Measurements from ENCODE around the gene HYAL3.
"Not testable (repeated sequence)": the region's sequence is repeated elsewhere in the genome, so short reads cannot be mapped to it uniquely, and the experiment has no call there.

HYAL3 gene

DNA sequence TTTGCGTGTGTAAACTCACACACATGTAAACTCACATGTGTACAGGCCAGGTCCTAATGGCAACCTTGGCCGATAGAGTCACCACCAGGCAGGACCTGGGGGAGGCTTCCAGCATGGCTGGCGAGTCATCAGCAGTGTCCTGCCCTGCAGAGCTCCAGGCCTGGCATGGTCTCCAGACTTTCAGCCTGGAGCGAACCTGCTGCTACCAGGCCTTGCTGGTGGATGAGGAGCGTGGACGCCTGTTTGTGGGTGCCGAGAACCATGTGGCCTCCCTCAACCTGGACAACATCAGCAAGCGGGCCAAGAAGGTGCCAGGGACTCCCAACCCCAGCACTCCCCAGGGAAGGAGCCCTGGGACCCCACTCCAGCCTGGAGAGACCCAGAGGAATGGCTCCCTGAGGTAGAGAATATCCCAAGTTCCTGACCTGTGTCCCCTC, 29.2 kb downstream of the HYAL3 start:
- no peak for DNase-seq (ENCODE audit: low read depth)

DNA sequence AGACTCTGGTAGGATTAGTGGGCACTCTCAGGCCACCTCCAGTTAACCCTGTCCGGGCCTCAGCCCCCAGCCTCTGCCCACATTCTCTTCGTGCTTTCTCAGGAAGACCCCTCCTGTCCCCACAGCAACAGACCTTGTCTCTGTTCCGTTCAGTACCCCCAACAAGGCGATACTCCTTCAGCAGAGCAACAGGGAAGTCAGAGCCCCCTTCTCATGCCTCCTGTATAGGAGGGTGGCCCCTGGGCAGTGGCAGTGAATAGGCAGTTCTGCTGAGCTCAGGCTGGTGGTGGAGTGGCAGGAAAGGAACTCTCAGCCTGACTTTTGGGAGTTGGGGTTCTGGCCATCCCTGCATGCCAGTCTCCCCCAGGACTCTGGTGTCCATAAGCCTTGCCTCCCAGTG, 29.7 kb downstream of the HYAL3 start:
- DNase-seq (ENCODE audit: low read depth), result no peak

DNA sequence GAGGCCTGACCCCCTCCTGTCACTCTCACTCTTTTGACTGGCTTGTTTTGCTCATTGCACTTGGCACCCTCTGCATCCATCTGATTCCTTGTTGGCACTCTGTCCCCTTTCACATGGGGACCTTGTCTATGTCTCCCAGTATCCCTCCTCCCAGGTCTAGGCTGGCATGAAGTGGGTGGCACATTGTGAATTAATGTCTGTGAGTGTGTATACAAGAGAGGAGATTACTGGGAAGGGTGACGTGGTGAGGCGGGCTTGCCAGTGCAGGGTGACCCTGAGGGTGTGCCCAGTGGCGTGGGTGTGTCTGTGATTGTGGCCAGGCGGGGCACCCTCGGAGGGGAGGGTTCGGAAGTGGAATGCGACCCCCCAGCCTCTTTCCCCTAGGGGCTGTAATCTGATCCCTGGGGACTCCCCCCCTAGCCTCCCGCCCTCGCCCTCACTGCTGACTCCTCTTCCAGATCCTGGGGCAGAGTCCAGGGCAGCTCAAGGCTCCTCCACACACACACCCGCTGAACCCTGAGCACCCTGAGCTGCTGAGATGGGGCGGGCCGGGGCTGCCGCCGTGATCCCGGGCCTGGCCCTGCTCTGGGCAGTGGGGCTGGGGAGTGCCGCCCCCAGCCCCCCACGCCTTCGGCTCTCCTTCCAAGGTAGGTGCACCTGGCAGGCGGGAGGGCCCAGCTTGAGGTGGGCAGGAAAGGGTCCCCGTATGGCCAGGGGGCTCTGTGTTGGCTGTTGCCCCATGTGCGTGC, 30.3 kb downstream of the HYAL3 start, which contains the start of gene SEMA3B:
Gene SEMA3B (plus strand): TSS at position 445 of the 749 bp plus-strand sequence. CDS start 94 bp downstream, at position 539.
- DNase-seq (ENCODE audit: low read depth), result no peak

DNA sequence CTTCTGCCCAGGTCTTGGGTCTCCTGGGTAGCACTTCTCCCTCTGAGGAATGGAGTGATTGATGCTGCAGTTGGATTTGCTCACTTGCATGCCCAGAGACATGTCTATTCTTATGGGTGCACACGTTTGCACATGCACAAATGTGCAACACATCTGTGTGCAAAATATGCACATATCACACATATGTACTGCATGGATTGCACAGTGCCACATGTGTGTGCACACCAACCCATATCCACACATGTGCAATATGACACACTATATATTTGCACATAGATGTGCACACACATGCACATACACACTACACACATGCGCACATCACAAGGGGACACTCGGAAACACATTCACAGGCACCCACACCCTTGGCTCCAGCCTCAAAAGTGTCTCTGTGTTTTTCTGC, 30.9 kb downstream of the HYAL3 start:
- DNase-seq (ENCODE audit: low read depth), result no peak

DNA sequence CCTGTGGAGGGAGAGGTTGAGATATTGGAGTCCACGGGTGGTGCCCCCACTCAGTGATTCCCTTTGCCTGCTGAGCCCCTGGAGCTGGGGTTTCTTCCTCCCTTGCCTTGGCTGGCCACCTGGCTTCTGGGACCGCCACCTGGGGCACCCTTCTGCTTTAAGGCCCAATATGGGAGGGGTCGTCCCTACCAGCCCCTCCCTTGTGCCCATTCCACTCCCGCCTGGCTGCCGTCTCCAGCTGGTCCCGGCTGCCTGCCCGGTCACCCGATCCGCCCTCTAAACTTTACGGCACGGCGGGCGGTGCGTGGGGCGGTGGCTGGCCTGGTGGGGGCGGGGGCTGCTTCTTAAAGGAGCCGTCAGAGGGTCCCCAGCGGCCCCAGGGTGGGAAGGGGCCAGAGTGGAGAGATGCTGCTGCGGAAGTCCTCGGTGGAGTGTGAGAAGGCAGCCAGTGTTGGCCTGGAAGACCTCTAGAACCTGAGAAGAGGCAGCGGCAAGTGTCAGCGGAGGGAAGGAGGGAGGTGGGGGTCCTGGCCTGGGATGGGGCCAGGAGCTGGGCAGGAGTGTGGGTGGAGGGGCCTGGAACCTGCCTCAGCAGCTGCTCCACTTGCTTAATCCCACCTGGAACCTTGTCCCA, 31.8 kb downstream of the HYAL3 start:
- no peak for DNase-seq (ENCODE audit: low read depth)

DNA sequence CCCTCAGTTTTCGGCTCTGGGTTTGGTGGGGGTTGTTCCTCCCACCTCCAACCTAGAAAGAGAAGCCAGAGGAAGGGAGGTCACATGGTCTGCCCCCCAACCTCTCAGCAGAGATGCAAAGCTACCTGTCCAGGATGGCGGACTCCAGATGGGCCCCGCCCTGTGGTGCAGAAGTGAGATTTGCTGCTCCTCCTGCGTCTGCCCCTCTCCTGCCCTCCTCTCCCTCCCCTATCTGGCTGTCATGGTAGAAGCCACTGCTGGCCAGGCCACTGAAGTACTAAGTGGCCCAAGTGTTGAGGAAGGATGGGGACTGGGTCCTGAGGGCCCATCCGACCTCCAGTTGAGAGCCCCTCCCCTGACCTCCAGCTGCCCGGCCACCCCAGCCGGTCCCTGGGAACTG, 32.4 kb downstream of the HYAL3 start:
- no peak for DNase-seq (ENCODE audit: low read depth)

DNA sequence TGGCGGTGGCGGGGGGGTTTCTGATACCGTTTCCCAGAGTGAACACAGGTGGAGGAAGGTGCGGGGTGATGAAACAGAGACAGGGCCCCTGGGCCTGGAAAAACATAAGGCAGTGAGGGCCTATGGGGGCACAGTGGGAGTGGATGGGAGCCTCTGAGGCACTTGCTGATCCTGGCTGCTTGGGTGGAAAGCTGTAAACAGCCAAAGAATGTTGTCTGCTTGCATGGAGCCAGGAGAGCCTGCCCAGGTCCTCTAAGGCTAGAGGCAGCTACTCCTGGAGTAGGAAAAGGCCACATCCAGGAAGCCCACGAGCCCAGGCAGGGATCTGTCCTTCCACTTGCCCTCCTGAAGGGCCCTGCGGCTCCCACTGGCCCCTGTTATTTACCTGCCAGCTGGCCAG, 33.2 kb downstream of the HYAL3 start:
- DNase-seq (ENCODE audit: low read depth), result no peak

DNA sequence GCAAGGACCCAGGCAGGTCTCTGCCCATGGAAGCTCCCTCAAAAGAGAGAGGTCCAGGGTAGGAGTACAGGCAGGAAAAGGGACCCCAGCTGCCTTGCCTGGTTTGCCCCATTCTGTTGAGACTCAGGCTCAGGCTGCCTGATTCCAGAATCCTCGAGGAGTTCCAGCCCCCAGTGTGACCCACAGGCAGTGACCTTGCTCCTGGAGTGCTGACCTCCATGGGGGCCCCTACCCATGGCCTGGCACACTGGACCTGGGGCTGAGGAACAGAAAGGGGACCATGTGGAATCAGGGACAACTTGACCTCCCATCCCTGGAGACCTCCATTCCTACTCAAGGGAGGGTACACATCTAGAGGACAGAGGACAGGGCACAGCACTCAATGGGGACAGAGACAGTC, 33.6 kb downstream of the HYAL3 start:
- no peak for DNase-seq (ENCODE audit: low read depth)

DNA sequence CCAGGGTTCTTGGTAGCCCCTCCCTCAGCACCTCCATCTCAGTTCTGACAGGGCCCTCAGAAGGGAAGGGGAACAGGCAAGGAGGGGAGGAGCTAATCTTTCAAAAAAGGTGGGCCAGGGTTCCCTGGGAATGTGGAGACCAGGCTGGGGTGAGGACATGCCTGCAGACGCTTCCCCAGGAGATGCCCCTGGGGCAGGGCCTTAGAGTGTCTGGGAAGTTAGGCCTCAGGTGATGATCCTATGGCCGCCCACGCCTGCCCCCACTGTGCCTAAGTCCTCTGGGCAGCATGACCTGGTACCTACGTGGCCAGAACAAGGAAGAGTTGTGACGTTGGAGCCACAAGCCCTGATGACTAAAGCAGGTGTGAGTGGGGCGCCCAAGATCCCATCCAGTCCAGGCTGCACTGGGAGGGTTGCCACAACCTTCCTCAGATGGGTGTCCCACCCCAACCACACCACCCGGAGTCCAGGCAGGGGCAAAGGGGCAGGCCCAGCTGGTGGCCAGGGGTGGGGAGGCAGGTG, 34.2 kb downstream of the HYAL3 start:
- no peak for DNase-seq (ENCODE audit: low read depth)

DNA sequence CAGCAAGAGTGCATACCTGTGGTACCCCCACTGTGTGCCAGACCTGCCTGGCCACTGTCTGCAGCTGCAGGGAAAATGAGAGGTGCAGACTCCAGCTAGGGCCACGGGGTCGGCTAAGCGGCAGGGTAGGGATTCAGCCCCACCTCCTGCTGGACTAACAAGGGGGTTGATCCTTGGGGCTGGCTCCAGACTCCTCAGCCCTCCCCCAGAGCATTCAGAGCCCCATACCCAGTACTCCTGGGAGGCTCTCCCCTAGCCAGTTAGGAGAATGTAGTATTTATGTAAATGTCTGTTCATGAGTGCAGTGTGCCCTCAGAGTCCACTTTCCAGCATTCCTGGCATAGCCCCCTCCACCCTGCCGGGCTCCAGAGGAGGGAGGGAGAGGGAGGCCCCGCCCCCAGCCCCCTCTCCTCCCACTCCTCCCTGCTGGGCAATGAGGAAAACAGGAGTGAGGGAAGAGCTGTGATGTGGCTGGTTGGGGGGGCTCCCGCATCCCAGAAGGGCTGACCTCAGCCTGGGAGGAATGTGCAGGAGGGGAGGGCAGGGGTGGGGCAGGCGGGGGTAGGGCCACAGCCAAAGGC, 34.7 kb downstream of the HYAL3 start:
- DNase-seq (ENCODE audit: low read depth), result no peak

DNA sequence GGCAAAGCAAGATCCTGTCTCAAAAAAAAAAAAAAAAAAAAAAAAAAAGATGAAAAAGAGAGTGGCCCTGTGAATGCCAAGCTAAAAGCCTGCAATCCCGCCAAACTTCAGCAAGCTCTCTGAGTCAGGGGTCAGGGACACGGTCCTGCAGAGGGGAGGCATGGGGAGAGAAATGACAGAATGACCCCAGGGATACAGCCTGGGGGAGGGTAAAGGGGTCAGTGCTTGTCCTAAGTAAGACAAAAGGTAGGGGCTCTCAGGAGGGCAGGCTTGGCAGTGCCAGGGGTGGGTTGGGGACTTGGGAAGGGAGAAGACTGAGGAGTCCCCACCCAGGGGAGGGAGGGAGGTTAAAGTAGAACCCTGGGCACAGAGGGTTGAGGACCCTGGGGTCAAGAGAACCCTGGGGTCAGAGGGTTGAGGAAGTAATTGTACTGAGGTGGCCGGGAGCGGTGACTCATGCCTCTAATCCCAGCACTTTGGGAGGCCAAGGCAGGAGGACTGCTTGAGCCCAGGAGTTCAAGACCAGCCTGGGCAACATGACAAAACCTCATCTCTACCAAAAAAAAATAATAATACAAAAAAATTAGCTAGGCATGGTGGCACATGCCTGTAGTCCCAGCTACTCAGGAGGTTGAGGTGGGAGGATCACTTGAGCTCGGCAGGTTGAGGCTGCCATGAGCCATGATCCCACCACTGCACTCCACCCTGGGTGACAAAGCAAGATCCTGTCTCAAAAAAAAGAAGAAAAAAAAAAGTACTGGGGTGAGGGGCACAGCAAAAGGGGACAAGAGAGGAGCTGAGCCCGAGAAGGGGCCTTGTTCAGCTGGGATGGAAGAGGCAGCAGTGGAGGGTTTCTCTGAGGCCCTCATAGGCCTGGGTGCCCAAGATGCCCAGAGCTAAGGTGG, 35.5 kb downstream of the HYAL3 start:
- no peak for DNase-seq (ENCODE audit: low read depth)

DNA sequence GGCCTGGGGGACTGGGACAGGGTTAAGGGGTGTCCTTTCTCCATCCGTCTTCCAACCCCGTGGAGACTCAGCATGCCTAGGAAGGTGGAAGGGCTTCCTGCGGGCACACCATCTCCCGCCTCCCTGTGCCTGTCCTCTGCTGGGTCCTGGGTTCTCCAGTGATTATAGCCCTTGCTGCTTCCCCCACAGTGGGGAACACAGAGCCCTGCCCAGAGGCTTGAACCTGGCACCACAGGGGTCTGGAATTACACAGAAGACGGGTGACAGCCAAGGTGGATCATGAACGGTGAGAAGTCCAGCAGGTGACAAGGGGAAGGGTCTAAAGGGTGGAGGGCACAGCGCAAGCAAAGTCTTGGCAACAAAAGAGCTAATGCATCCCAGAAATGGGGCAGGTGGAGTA, 36.4 kb downstream of the HYAL3 start:
- no peak for DNase-seq (ENCODE audit: low read depth)

DNA sequence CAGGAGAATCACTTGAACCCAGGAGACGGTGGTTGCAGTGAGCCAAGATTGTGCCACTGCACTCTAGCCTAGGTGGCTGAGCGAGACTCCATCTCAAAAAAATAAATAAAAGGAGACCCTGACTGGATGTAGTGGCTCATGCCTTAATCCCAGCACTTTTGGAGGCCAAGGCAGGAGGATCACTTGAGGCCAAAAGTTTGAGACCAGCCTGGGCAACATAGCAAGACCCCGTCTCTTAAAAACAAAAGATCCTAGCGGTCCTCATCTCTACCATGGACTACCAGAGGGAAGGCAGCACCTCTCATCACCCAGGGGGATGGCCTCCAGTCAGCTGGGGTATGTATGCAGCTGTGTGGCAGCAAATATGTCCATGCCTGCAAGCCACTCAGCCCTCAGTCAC, 37.0 kb downstream of the HYAL3 start:
- DNase-seq (ENCODE audit: low read depth), result not testable (repeated sequence)

DNA sequence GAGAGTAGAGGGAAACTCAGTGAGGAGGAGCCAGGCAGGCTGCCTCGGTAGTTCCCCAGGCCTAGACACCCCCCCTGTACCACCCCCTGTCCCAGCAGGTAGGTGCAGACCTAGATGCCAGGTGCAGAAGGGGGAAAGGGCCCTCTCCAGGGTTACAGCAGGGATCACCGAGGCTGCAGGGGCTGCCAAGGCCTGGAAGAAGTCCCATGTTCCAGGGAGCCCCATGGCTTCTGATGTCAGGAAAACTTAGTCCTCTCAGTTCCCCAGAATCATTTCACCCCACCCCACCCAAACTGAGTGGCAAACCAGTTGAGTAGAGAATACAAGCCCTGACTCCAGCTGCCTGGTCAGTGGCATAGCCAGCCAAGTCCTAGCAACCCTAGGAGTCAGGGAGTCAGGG, 37.7 kb downstream of the HYAL3 start:
- DNase-seq (ENCODE audit: low read depth), result no peak

DNA sequence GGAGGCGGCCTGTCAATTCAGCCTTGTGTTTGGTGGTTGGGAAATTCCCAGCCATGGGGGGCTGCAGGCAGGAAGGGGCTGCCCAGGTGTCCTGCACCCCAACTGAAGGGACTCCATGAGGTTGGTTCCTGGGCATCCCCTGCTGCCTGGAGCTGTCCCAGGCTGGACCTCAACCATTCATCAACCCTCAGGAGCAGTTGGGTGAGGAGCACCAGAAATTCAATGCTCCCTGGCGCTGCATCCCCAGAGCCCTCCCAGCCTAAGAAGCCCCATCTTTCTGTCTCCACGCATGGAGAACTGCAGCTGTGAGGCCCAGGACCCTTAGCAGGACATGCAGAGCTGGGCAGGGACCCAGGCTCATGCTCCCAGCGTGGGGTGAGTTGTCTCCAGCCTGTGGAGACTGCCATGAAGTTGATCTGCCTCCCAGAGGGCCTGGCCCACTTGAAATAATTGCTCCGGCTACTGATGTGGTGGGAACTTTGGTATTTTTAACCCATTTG, 38.2 kb downstream of the HYAL3 start:
- DNase-seq (ENCODE audit: low read depth), result no peak

DNA sequence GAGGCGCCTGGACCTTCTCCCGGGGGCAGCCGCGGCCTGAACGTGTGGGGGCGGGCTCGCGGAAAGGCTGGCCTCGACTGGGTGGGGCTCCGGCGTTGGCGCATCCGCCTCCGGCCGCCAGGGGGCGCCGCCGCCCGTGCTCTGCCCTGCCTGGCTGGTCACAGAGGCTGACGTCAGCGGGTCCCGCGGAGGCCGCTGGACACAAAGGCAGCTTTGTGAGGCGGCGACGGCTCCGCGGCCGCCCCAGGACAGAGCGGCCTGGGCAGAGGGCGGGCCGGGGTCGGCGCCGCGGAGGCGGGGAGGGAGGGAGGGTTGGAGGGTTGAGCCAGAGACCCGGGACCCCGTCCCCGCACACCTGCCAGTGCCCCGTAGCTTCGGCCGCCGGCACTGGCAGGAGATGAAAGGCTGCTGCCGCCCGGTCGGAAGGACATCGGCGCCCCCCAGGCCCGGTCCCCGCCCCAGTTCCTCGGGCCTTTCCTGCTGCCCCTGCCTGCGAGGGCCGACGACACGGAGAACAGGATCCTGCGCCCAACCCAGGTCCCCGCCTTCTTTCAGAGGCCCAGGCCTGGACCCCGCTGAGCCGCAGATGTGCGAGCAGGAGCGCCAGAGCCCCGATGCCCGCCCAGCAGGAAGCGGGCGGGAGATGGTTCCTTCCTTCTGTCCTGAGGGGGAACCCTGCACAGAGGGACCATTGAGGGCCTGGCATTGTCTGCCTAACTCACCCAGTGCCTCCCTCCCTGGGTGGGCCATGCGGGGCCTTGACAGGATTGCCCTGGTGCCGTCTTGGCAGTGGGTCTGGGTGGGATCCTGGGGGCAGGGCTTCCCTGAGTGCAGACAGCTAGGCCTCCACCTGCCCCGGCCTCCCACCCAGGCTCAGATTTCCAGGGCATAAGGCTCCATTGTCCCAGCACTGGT, 38.9 kb downstream of the HYAL3 start:
- DNase-seq (ENCODE audit: low read depth), result peak; percentile 78

DNA sequence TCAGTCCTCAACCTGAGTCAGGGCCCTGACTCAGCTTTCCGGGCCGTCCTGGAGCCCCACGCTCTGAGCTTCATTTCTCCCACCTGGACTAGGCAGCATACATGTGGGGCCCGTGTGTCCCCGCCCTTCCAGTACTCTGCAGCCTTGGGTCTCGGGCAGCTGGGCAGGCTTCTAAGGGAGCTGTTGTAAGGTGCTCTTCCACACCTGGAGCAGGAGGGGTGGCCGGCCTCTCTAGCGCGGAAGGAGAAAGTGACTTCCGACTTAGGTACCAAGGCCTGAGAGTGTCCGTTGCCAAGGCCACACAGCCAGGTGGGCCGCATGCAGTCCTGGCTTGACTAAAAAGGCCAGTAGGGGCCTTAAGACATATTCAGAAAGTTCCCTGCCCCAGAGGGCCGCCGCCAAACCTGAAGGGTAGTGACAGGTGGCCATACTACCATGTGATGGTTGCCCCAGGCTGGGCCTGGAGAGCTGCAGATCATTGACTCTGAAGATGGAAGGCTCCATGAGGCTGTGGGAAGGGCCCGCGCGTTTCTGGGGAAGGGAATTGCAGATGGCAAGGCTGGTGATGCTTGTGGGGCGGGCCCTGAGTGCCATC, 39.7 kb downstream of the HYAL3 start:
- no peak for DNase-seq (ENCODE audit: low read depth)

DNA sequence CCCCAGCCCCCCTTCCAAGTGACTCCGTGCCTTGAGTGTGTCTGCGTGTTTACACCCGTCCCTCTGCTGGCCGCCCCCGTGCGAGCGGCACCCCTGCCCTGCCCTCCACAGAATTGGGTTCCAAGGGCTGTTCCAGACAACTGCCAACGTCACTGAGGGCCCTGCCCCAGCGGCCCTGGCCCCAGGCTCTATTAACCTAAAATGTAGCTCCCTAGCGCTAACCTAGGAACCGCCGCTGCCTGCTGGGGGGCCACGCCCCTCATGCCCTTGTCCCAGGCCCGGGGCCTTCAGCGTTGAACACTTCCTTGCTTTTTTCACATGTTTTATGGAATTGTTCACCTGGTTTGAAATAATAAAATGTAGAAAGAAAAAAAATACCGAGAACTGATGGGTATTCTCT, 40.2 kb downstream of the HYAL3 start:
- DNase-seq (ENCODE audit: low read depth), result no peak

DNA sequence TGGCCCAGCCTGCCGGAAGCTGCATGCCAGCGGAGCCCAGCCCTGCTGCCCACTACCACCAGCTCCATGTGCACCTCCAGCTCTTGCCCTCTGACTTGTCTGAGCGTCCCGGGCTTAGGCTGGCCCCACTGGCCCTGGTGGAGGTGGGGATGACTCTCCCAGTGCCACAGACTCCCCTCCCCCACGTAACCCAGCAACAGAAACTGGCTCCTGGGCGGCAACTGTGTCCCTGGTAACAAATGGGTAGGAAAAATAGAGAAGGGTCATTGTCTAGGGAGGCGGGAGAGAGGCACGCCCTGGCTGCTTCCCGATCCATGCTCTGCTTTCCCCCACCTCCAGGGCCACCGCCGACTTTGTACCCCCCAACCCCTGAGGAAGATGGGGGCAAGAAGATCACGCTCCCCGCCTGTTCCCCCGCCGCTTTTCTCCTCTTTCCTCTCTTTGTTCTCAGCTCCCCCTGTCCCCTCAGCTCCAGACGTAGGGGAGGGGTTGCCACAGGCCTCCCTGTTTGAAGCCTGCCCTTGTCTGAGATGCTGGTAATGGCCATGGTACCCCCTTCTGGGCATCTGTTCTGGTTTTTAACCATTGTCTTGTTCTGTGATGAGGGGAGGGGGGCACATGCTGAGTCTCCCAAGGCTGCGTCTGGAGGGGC, 41.0 kb downstream of the HYAL3 start:
- DNase-seq (ENCODE audit: low read depth), result no peak
